HepG2 (cell line): Measurements from ENCODE around the gene UBR1. TPM values are rescaled to one million over a fixed set of nuclear protein-coding genes. Genes with fewer than 3 reads are reported as not detected.

Experiments used
- AFF4 ChIP-seq: sonication (generic); formaldehyde crosslinking; IDR thresholded peaks from 2 replicates; pipeline ENCODE4 v1.4.0; 2020; ENCODE audit warnings: missing genetic modification reagents
- AGO2 ChIP-seq: fragments of 200-400 bp; formaldehyde crosslinking; optimal IDR thresholded peaks from 2 replicates; pipeline ENCODE3; 2017; ENCODE audit warnings: mild to moderate bottlenecking, low read depth, low read length, moderate library complexity
- DNMT1 ChIP-seq: sonication (generic); formaldehyde crosslinking; IDR thresholded peaks from 2 replicates; pipeline ENCODE4 v1.5.1; 2020; ENCODE audit warnings: mild to moderate bottlenecking, missing genetic modification reagents
- GTF3A ChIP-seq: sonication (generic); formaldehyde crosslinking; conservative IDR thresholded peaks from 2 replicates; pipeline ENCODE4 v1.4.0; 2020; ENCODE audit warnings: mild to moderate bottlenecking, missing genetic modification reagents
- IRF9 ChIP-seq: sonication (generic); formaldehyde crosslinking; IDR thresholded peaks from 2 replicates; pipeline ENCODE4 v1.8.0; 2022; ENCODE audit warnings: missing genetic modification reagents, mild to moderate bottlenecking, borderline replicate concordance
- PHF20 ChIP-seq: sonication (generic); formaldehyde crosslinking; IDR thresholded peaks from 2 replicates; pipeline ENCODE4 v1.5.0; 2020; ENCODE audit warnings: mild to moderate bottlenecking, missing genetic modification reagents
- ZFYVE20 ChIP-seq: sonication (generic); formaldehyde crosslinking; IDR thresholded peaks from 2 replicates; pipeline ENCODE4 v1.8.0; 2023; ENCODE audit warnings: low read depth, mild to moderate bottlenecking, moderate library complexity, missing genetic modification reagents, borderline replicate concordance
- ZNF224 ChIP-seq: sonication (generic); formaldehyde crosslinking; IDR thresholded peaks from 2 replicates; pipeline ENCODE4 v1.5.0; 2020; ENCODE audit warnings: mild to moderate bottlenecking, missing genetic modification reagents
- ZNF709 ChIP-seq: sonication (generic); formaldehyde crosslinking; IDR thresholded peaks from 2 replicates; pipeline ENCODE4 v1.5.0; 2020; ENCODE audit warnings: mild to moderate bottlenecking, missing genetic modification reagents
- polyA plus RNA-seq, 8 experiments: library from polyadenylated mRNA; depleted of rRNA in 3 of 8; stranded (reverse) in 7 of 8; unstranded in 1 of 8; fragments of >200 nt; fragmentation: Illumina TruSeq in 4 of 8; extraction: Trizol in 4 of 8; gene quantifications; 2 replicates each; pipeline versions ENCODE4 v1.2.1 to v1.2.3, GENCODE V29; 2011 to 2016; ENCODE audit warnings: low read depth in 4 of 8, missing spikeins in 1 of 8, mixed read lengths in 1 of 8; ENCODE audit not compliant: insufficient read depth in 1 of 8
- total RNA-seq, 5 experiments: library from RNA; depleted of rRNA; stranded (reverse); fragments of >200 nt; fragmentation: Illumina TruSeq; extraction: Trizol; gene quantifications; 2 replicates each; pipeline ENCODE4 v1.2.3, GENCODE V29; 2016; ENCODE audit warnings: low read depth in 1 of 5
- TF ChIP-seq, protein P1 (sequence below): sonication (generic); formaldehyde crosslinking; IDR thresholded peaks from 2 replicates; pipeline ENCODE4 v1.5.0; 2020; ENCODE audit warnings: missing genetic modification reagents, mild to moderate bottlenecking, borderline replicate concordance
- TF ChIP-seq, protein P2 (sequence below): sonication (generic); formaldehyde crosslinking; IDR thresholded peaks from 2 replicates; pipeline ENCODE4 v1.4.0; 2020; ENCODE audit warnings: mild to moderate bottlenecking, missing genetic modification reagents
- TF ChIP-seq, protein P3 (sequence below): sonication (generic); formaldehyde crosslinking; IDR thresholded peaks from 2 replicates; pipeline ENCODE4 v1.4.0; 2020; ENCODE audit warnings: missing genetic modification reagents

UBR1 gene
- total and polyA plus RNA-seq, 2 of the 13 experiments (the other 11 are each of a cell fraction or from before 2014, with no cell fraction given): 6.4 to 18.0 TPM

DNA sequence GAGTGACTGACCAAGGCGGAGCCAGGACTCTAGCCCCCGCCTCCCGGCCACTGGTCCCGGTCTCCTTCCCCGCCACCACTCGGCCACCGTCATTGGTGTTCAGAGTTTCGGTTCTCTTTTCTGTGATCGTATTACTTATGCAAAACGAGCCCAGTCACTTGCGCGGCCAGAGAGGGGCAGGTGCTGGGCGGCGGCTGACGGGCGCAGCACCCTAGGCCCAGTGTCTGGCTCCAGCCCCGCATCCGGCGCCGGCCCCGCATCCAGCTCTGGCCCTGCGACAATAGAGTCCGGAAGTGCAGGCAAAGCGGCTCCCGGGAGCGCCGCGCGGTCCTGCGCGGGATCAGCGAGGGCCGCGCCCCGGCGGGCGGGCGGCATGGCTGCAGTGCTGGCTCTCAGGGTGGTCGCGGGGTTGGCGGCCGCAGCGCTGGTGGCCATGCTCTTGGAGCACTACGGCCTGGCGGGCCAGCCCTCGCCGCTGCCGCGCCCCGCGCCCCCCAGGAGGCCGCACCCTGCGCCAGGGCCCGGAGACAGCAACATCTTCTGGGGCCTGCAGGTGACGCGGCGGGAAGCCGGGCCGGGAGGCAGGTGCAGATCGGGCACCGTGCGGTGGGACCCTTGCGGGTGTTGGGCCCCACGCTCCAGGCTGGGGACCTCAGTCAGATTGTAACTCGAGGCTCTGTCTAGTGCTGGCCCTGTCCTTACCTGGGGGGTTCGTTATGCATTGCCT is 27.8 kb upstream of the UBR1 start, which contains the start of gene TMEM62 (continued):
- TF ChIP-seq AFF4 (CRISPR knock-in tag) (no peak), ZFYVE20 (CRISPR knock-in tag) (no peak), PHF20 (CRISPR knock-in tag) (peak; percentile 77), ZNF224 (no peak), DNMT1 (CRISPR knock-in tag) (no peak; the same call in 1 of the 2 replicates), IRF9 (0 out of 2 replicates have a peak, but pooled peaks have one; percentile 42), GTF3A (no peak), ZNF709 (CRISPR knock-in tag) (peak; percentile 56; the same call in 1 of the 2 replicates), AGO2 (peak; percentile 64)
- TF ChIP-seq, protein P1, sequence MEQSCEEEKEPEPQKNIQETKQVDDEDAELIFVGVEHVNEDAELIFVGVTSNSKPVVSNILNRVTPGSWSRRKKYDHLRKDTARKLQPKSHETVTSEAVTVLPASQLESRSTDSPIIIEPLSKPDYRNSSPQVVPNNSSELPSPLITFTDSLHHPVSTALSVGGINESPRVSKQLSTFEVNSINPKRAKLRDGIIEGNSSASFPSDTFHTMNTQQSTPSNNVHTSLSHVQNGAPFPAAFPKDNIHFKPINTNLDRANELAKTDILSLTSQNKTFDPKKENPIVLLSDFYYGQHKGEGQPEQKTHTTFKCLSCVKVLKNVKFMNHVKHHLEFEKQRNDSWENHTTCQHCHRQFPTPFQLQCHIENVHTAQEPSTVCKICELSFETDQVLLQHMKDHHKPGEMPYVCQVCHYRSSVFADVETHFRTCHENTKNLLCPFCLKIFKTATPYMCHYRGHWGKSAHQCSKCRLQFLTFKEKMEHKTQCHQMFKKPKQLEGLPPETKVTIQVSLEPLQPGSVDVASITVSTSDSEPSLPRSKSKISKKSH (CRISPR knock-in tag): no peak
- TF ChIP-seq, protein P2, sequence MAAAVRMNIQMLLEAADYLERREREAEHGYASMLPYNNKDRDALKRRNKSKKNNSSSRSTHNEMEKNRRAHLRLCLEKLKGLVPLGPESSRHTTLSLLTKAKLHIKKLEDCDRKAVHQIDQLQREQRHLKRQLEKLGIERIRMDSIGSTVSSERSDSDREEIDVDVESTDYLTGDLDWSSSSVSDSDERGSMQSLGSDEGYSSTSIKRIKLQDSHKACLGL: peak; percentile 43
- TF ChIP-seq, protein P3, sequence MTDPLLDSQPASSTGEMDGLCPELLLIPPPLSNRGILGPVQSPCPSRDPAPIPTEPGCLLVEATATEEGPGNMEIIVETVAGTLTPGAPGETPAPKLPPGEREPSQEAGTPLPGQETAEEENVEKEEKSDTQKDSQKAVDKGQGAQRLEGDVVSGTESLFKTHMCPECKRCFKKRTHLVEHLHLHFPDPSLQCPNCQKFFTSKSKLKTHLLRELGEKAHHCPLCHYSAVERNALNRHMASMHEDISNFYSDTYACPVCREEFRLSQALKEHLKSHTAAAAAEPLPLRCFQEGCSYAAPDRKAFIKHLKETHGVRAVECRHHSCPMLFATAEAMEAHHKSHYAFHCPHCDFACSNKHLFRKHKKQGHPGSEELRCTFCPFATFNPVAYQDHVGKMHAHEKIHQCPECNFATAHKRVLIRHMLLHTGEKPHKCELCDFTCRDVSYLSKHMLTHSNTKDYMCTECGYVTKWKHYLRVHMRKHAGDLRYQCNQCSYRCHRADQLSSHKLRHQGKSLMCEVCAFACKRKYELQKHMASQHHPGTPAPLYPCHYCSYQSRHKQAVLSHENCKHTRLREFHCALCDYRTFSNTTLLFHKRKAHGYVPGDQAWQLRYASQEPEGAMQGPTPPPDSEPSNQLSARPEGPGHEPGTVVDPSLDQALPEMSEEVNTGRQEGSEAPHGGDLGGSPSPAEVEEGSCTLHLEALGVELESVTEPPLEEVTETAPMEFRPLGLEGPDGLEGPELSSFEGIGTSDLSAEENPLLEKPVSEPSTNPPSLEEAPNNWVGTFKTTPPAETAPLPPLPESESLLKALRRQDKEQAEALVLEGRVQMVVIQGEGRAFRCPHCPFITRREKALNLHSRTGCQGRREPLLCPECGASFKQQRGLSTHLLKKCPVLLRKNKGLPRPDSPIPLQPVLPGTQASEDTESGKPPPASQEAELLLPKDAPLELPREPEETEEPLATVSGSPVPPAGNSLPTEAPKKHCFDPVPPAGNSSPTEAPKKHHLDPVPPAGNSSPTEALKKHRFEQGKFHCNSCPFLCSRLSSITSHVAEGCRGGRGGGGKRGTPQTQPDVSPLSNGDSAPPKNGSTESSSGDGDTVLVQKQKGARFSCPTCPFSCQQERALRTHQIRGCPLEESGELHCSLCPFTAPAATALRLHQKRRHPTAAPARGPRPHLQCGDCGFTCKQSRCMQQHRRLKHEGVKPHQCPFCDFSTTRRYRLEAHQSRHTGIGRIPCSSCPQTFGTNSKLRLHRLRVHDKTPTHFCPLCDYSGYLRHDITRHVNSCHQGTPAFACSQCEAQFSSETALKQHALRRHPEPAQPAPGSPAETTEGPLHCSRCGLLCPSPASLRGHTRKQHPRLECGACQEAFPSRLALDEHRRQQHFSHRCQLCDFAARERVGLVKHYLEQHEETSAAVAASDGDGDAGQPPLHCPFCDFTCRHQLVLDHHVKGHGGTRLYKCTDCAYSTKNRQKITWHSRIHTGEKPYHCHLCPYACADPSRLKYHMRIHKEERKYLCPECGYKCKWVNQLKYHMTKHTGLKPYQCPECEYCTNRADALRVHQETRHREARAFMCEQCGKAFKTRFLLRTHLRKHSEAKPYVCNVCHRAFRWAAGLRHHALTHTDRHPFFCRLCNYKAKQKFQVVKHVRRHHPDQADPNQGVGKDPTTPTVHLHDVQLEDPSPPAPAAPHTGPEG: peak; percentile 60; the same call in 1 of the 2 replicates
